A172 (cell line): ENCODE measurements around the gene NSD2. TPM values are rescaled to one million over a fixed set of nuclear protein-coding genes. Genes with fewer than 3 reads are reported as not detected.
A peak's percentile ranks its signal among the peaks of the same experiment; 100 is the strongest.

Experiments used
- DNase-seq: peaks from one replicate; pipeline ENCODE4 v3.0.0-alpha.2; 2015; ENCODE audit warnings: low spot score
- total RNA-seq: library from RNA; depleted of rRNA; stranded (reverse); fragments of >200 nt; shearing (Covaris generic); gene quantifications from 2 replicates; pipeline ENCODE4 v1.2.3, GENCODE V29; 2014

The NSD2 gene
- total RNA-seq, 1 experiment from 2014 or later: 70.0 TPM

DNA sequence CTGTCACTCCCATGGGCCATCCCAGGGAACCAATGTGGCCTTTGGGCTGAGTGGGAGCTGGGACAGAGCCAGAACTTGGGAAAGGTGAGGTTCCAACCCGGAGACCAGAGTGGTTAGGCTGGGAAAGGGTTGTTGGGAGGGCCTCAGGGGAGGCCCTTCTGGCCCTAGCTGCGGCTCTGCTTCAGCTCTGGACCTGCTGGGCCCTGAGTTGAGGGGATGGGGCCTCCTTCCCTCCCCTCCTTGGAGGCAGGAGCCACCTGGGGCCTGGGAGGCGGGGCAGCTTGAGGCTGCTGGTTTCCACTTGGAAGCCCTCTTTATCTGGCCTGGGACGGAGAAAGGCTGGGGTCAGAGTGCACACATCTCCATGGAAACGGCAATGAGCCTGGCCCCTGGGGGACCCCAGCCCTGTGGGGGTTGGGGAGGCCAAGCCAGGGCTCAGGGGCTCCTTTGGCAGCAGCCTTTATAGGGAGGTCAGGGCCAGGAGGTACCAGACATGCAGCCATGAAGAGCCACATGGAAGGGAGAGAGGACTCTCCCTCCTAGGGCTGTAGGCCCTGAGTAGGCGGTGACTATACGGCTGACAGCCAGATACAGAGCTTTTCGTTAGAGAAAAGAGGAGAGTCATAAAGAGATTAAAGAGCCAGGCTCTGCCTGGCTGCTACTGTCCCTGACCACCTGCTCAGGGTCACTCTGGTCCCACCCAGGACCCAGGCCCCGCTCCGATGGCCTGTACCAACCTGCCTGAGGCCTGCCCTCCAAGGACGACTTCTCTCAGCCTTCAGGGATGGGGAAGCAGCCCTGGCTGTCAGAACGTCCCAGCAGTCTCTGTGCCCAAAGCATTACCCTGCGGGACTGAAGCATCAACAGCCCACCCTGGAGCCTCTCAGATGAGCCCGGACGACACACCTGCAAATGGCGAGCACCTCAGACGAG lies 6.9 kb upstream of the NSD2 start:
- DNase-seq: no peak

DNA sequence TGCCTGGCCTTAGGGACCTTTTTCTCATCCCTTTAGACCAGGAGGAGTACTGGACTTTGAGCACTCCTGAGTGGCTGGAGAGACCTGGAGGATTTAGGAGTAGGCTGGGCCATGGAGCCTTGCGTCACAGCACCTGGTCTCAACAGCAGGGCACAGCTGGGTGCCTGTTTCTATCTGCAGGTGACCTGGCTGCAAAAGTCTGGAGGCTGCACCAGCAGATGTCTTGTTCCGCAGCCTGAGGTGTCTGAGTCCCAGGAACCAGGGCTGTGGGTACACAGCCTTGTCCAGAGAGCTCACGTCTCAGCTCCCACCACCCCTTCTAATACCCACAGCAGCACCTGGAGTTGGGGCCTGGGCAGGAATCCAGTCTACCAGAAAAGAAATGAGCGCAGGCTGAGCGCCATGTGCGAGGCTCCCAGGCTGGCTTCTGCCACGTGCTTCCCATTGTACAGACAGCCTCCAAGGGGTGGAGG lies 5.0 kb upstream of the NSD2 start:
- DNase-seq: no peak

DNA sequence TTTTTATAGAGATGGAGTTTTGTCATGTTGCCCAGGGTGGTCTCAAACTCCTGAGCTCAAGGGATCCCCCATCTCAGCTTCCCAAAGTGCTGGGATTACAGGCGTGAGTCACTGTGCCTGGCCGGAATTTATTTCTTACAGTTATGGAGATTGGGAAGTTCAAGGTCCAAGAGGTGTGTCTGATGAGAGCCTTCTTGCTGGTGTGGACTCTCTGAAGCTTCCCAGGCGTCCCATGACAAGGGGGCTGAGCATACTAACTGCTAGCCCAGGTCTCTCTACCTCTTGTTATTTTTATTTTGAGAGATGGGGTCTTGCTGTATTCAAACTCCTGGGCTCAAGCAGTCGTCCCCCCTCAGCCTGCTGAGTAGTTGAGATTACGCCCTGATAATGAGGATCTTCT lies 2.9 kb upstream of the NSD2 start:
- DNase-seq: no peak

DNA sequence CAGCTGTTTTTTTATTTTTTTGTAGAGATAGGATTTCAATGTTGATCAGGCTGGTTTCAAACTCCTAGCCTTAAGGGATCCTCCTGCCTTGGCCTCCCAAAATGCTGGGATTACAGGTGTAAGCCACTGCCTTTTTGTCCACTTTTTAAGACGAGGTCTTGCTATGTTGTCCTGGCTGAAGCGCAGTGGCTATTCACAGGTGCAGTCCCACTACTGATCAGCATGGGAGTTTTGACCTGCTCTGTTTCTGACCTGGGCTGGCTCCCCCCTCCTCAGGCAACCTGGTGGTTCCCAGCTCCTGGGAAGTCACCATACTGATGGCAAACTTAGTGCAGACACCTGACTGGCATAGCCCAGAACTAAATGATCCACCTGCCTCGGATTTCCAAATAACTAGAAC lies 2.3 kb upstream of the NSD2 start:
- DNase-seq: no peak

DNA sequence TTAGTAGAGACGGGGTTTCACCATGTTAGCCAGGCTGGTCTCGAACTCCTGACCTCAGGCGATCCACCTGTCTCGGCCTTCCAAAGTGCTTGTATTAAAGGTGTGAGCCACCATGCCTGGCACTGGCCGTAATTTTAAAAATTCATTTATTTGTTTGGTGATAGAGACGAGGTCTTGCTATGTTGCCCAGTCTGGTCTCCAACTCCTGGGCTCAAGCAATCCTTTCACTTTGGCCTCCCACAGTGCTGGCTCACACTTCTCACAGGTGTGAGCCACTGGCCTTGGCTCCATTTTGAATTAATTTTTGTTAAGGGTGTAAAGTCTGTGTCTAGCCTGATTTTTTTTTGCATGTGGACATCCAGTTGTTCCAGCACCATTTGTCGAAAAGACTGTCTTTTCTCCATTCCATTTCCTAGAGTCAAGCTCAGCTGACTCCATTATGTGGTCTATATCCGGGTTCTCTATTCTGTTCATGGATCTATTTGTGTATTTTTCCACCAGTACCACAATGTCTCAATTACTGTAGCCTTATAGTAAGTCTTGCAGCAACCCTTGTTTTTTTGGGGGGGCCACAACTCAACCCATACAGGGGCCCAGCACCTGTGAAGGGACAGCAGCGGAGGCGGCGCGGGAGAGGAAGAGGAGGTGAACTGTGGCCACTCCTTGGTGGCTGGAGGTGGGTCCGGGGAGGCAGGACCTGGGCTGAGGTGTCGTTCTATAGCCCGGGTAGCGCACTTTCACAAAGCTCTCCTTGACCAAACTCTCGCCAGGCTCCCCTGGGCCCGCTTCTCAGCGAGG lies 1.5 kb upstream of the NSD2 start:
- no peak for DNase-seq

DNA sequence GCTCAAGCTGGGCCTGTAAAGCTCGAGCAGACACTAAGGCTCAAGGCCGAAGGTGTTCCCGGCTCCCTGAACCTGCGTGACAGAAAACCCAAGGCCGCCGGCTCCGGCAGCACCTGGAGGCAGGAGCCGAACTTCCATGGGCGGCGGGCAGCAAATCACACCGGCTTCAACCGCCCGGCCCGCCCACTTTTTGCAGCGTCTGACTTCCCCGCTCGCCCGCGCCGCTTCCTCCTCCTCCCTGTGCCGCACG lies 940 bp upstream of the NSD2 start:
- peak; percentile 66 for DNase-seq

DNA sequence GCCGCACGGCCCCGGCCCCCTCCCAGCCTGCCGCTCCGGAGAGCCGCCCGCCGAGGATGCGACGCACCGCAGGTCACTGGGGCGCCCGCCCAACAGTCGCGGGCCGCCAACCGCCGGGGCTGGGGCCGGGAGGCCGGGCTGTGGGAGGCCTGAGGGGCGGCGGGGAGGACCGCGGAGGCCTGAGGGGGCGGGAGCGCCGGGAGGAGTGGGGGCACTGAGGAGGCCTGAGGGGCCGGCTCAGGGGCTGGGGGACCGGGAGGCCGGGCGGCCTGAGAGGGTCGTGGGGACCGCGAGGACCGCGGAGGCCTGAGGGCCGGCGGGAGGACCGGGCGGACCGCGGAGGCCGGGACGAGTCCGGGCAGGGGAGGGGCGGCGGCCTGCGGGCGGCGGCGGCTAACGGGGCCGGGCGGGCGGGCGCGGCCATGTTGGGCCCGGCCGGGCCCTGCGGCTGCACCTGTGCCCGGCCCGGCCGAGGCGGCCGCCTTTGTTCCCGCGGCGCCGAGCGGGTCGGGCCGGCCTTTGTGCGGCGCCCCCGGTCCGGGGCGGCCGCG lies 353 bp downstream of the NSD2 start:
- DNase-seq: no peak

DNA sequence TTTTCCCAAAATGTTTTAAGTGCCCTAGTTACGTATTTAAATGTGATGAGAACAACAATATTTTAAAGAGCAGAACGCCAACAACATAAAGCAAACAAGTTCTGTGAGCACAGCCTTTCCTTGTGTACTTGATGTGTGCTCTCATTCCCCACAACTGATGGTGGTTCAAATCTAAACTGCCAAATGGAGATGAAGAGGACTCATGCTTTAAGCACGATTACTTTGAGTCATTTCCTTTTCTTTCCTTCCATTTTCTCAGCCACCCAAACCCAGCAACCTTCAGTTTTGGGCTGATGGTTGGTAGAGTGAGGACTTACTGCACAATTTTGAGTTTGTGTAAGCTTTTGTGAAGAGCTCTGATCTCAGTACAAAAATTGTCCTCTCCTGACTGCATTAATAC lies 1.7 kb downstream of the NSD2 start:
- peak; percentile 71 for DNase-seq

DNA sequence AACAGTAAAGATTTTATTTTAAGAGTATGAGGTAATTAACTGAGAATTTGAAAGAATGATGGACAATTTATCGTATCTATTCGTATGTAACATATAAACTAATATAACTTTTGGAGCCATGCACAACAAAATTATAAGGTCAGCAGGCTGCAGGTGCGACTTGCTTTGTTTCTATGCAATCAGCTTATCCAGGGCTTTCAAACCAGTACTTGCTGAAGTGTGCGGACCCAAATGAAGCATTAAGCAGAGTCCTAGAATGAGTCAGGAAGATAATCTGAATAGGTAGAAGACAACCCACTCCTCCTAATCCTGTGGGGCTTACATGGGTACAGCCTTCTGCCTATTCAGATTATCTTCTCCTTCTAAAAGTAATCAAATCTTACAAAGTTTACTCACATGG lies 2.1 kb downstream of the NSD2 start:
- DNase-seq: no peak

DNA sequence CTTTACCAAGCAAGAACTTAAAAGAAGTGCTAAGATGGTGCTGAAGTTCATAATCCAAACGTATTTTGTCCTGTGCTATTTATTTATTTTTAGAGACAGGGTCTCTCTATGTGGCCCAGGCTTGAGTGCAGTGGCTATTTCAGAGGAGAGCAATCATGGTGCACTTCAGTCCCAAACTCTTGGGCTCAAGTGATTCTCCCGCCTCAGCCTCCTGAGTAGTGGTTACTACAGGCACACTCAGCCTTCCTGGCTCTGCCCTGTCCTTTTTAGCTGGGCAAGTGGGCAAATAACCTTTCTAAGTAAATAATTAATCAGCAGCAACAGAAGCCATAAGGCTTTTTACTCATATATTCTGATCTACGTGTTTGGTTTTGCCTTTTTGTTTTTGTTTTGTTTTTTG lies 2.6 kb downstream of the NSD2 start:
- no peak for DNase-seq

DNA sequence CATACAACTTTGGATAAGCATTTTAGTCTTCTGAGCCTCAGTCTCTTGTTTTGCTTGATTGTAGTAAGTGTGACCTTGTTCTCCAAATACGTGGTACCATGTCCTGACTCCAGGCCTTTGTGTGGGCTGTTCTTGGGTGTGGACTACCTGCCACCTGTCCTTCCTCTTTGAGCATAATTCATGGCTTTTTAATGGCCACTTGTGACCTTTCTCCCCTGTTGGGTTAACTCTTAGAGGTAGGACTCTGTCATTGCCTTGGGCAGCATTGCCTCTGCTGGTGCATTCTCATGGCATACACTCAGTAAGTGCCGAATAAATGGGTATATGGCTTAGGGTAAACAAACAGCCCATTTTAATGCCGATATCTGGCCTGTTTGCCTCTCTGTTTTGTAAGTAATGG lies 3.0 kb downstream of the NSD2 start:
- no peak for DNase-seq

DNA sequence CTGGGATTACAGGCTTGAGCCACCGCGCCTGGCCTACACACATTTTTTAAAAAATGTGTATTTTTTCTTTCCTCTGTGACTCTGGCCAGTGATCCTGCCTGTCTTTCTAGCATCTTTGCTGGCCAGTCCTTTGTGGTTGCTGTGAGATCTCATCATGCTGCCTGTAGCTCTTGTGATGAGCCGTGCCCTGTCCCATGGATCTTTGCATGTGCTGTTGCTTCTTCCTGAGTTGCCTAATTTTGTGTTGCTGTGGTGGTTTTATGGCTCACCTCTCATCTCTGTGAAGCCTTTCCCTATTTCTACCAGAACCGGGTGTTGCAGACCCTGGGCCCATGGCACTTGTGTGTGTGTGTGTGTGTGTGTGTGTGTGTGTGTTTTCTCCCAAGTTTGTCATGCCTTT lies 8.3 kb downstream of the NSD2 start:
- DNase-seq: no peak

DNA sequence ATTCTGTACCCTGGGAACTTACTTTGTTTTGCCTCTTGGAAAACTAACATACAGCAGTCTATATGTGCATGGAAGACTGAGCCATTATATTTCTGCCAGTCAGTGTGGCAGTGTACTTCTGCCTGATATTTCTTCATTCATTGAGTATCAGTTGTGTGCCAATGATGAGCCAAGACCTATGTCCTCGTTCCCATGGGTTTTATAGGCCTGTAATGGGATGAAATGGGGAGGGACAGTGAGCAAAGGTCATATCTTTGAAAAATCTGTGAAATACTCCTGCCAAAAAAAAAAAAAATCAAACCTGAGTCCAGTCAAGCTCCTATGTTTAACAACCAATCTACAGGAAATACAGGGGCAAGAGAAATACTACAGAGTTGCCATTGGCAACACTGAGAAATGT lies 9.1 kb downstream of the NSD2 start:
- no peak for DNase-seq

DNA sequence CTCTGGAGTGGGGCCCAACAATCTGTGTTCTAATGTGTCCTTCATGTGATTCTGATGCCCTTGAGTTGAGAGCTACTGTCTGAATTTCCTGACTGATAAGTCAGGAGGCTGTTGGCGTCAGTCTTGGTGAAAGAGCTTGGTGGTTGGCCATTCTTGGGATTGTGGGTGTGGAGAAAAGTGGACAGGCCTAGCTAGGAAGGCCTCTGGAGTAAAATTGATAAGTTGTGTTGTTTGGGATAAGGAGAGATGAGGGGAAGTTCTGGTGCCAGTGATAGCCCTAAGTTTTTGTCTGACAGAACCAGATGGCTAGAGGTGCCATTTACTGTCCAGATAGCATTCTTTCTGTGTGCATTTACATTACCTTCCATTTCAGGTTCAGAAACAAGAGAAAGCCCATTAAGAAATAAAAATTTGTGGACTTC lies 11.7 kb downstream of the NSD2 start:
- DNase-seq: no peak

DNA sequence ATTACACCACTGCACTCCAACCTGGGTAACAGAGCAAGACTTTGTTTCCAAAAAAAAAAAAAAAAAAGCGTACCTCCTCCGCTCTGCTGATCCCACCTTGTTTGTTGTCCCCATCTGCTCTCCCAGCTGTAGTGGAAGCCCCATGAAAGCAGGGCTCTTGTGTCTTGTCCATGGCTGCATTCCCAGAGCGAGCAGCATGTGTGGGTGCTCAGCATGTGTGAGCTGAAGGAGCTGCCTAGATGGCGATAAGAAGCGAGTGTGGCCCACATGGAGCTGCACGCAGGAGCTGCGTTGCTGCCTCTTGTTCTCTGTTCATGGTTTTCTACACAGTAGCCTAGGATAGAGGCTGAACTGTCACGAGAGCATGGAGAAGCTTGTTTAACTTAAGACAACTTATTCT lies 12.4 kb downstream of the NSD2 start:
- DNase-seq: no peak

DNA sequence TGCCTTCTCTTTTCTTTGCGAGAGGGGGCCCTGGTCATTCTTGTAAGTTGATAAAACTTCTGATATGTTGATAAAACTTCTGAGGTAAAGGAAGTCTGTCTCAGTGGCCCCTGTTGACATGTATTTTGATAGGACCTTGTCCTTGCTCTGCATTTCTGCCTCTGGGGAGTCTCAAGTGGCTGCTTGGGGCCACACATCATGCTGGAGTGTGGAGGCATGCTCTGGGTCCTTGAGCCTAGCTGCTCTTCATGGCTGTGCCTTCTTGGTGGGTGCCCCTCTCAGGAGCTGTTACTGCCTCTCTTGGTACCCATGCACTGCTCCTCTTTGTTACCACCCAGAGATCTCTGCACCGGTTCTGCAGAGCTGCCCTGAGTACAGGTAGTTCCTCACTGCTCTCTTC lies 14.2 kb downstream of the NSD2 start:
- DNase-seq: no peak

DNA sequence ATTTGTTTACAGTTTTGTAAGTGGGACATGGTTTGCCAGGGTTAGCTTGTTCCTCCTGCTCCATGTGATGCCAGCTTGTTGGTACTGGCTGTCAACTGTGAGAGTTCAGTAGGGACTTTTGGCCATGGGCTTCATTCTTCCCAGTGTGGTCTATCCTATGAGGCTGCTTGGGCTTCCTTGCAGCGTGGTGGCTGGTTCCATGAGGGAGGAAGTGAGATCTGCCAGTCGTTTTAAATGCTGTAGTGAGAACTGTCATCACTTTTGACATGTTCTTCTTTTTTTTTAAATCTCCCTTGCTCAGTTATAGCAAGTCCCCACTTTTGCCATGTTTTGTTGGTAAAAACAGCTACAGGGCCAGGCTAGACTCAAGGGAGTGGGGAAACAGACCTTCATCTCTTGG lies 15.9 kb downstream of the NSD2 start:
- no peak for DNase-seq

DNA sequence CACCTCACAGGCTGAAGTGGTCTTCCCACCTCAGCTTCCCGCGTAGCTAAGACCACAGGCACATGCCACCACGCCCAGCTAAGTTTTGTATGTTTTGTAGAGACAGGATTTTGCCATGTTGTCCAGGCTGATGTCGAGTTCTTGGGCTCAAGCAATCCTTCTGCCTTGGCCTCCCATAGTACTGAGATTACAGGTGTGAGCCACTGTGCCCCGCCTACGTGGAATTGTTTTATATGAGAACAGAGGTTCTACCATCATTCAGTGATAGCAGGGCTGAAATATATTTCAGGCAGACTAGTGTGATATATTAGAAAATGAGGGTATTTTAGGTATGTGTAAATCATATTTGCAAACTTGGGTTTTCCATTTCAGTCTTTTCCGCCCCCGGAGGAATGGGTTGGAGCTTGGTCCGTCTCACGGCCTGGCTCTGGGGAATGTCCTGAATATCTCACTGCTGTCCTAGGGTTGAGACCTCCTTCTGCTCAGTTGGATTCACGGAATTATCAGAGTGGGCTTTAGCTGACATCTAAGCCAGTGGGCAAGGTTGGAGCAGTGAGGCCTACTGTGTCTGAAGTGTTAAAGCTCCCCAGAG lies 19.9 kb downstream of the NSD2 start:
- no peak for DNase-seq

DNA sequence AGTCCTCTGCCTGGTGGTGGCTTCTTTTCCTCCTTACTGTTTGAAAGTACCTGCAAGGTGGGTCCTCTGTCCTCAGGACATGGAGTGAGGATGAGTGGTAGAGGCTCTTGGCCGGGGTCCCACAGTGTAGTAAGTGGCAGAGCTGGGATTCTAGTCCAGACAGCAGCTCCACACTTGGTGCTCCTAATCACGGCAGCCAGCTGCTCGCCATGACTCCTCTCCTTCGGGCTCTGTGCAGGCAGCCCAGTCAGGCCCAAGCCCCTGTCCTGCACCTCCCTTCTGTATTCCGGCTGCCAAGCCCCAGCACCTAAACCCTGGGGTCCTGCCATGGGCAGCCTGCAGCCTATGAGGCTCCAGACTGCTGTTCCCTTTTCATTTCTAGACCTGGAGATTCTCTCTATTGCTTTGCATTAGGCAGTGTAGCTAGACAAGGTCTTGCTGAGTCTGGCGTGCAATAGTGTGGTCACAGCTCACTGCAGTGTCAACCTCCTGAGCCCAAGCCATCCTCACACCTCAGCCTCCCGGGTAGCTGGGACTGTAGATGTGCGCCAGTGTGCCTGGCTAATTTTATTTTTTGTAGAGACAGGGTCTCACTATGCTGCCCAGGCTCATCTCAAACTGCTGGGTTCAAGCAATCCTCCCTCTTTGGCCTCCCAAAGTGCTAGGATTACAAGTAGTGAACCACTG lies 24.9 kb downstream of the NSD2 start:
- DNase-seq: no peak

DNA sequence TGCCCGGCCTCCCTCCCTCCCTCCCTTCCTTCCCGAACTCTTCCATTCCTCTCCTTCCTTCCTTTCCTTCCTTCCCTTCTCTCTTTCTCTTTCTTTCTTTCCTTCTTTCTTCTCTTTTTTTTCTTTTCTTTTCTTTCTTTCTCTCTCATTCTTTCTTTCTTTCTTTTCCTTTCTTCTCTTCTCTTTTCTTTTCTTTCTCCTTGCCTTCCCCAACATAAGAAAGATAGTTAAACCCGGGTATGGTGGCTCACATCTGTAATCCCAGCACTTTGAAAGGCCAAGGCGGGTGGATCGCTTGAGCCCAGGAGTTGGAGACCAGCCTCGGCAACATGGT lies 25.4 kb downstream of the NSD2 start:
- no peak for DNase-seq

DNA sequence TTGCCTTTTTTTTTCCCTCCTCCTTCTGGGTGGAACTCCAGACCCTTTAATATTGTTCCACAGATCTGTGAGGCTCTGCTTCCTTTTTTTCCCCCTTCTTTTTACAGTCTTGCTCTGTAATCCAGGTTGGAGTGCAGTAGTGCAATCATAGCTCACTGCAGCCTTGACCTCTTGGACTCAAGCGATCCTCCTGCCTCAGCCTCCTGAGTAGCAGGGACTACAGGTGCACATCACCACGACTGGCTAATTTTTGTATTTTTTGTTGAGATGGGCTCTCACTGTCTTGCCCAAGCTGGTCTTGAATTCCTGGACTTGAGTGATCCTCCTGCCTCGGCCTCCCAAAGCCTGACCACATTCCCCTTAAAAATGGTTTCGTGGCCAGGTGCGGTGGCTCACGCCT lies 26.8 kb downstream of the NSD2 start:
- DNase-seq: no peak

DNA sequence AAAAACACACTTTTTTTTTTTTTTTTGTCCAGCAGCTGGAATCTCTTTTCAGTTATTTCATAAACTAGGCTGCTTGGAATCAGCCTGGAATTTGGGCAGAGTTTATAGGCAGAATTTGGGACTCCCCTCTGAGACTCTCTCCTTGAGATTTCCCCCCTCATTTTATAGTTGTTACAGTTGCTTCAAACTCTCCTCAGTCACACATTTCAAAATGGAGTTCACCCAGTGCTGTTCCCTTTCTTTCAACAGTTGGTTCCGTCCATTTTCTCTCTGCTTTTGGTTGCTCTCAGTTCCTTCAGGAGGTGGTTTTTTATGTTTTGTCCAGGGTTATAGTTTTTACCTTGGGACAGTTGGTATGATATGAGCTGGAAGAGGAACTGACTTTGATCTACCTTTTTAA lies 27.5 kb downstream of the NSD2 start:
- DNase-seq: no peak
